Ishikawa (cell line): ENCODE data around the gene CEP57L1.

Experiments used
- EGR1 ChIP-seq: IDR thresholded peaks from 2 replicates; pipeline ENCODE4 v1.6.1; 2012
- EP300 ChIP-seq: IDR thresholded peaks from 2 replicates; pipeline ENCODE4 v1.6.1; 2012; ENCODE audit warnings: borderline replicate concordance
- YY1 ChIP-seq: IDR thresholded peaks from 2 replicates; pipeline ENCODE4 v1.6.1; 2012; ENCODE audit warnings: low read depth
- TF ChIP-seq, protein P1 (sequence below): IDR thresholded peaks from 2 replicates; pipeline ENCODE4 v1.6.1; 2012

DNA sequence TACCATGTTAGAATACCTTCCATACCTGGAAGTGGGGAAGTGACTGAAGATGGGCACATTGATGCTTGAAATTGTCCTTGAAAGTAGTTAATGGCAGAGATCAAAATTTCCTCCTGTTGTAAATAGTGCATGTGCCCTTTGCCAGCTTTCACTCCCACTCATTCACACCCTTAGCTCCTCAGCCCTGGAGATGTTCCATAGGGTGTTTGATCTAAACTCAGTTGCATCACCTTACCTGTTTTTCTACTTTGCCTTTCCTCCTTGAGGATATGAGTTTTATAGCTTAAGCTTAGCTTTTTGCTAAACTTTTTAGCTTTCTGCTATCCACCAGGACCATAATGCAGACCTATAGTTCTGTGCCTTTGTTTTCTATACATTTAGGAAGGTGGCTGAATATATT lies 69.0 kb downstream of the CEP57L1 start:
- TF ChIP-seq, protein P1, sequence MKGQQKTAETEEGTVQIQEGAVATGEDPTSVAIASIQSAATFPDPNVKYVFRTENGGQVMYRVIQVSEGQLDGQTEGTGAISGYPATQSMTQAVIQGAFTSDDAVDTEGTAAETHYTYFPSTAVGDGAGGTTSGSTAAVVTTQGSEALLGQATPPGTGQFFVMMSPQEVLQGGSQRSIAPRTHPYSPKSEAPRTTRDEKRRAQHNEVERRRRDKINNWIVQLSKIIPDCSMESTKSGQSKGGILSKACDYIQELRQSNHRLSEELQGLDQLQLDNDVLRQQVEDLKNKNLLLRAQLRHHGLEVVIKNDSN = no peak
- no peak for TF ChIP-seq YY1
- no peak for TF ChIP-seq EGR1
- TF ChIP-seq EP300 = no peak
